Loucy (cell line): ENCODE data around the gene ADAM22.

Source experiments
- CTCF ChIP-seq: fragments of 200-600 bp; sonication (generic); conservative IDR thresholded peaks from 2 replicates; pipeline ENCODE4 v1.5.1; 2014; ENCODE audit warnings: mild to moderate bottlenecking, antibody characterized with exemption, low read length
- EZH2phosphoT487 ChIP-seq: fragments of 200-600 bp; IDR thresholded peaks from 2 replicates; pipeline ENCODE4 v1.6.1; 2018; ENCODE audit warnings: antibody characterized with exemption, mild to moderate bottlenecking, moderate library complexity, borderline replicate concordance

- TF ChIP-seq CTCF, result no peak
- no peak for TF ChIP-seq EZH2phosphoT487
Measured at GRCh38 chr7:88200789-88201188, 266.7 kb downstream of the ADAM22 start.
